K562 (cell line): ENCODE data around the gene ADAR. TPM values are rescaled to one million over a fixed set of nuclear protein-coding genes. Genes with fewer than 3 reads are reported as not detected.

Source experiments
- CBFA2T3 ChIP-seq: fragments of 450-650 bp; IDR thresholded peaks from 2 replicates; pipeline ENCODE4 v1.6.1; 2017
- EHMT2 ChIP-seq: fragments of 450-650 bp; IDR thresholded peaks from 2 replicates; pipeline ENCODE4 v1.6.1; 2018; ENCODE audit warnings: antibody characterized with exemption
- LCOR ChIP-seq: sonication (generic); formaldehyde crosslinking; IDR thresholded peaks from 2 replicates; pipeline ENCODE4 v1.8.0; 2022; ENCODE audit warnings: mild to moderate bottlenecking, missing genetic modification reagents
- NR2F6 ChIP-seq: fragments of 450-650 bp; formaldehyde crosslinking; IDR thresholded peaks from 2 replicates; pipeline ENCODE4 v1.4.0; 2020; ENCODE audit warnings: mild to moderate bottlenecking
- PML ChIP-seq: IDR thresholded peaks from 2 replicates; pipeline ENCODE4 v1.6.1; 2012; ENCODE audit warnings: low read length, inconsistent platforms
- SOX6 ChIP-seq: fragments of 450-650 bp; IDR thresholded peaks from 2 replicates; pipeline ENCODE4 v1.6.1; 2014; ENCODE audit warnings: mild to moderate bottlenecking
- ZNF23 ChIP-seq: fragments of 250-450 bp; sonication (Bioruptor Pico); IDR thresholded peaks from 2 replicates; pipeline ENCODE4 v1.4.0; 2020; ENCODE audit warnings: mild to moderate bottlenecking
- ZNF644 ChIP-seq: fragments of 200-800 bp; sonication (Bioruptor generic); IDR thresholded peaks from 2 replicates; pipeline ENCODE4 v1.6.1; 2016; ENCODE audit warnings: low read depth, missing genetic modification characterization, missing compliant biosample characterization
- ZSCAN32 ChIP-seq: fragments of 450-650 bp; formaldehyde crosslinking; IDR thresholded peaks from 2 replicates; pipeline ENCODE4 v1.4.0; 2020; ENCODE audit warnings: mild to moderate bottlenecking, moderate library complexity
- polyA plus RNA-seq, 8 experiments: library from polyadenylated mRNA; depleted of rRNA in 4 of 8; stranded (reverse) in 5 of 8; unstranded in 3 of 8; fragments of >200 nt; fragmentation: Nextera tagmentation in 2 of 8; fragmentation: Illumina TruSeq in 1 of 8; extraction: Ambion mirVana in 2 of 8; extraction: Trizol in 1 of 8; gene quantifications; 2 replicates each; pipeline versions ENCODE4 v1.2.1 to v1.2.3, GENCODE V29; 2011 to 2014; ENCODE audit warnings: inconsistent platforms in 1 of 8, missing spikeins in 1 of 8
- total RNA-seq, 7 experiments: library from RNA; depleted of rRNA in 6 of 7; stranded (reverse); fragments of >200 nt in 6 of 7; fragmentation: Illumina TruSeq in 2 of 7; extraction: Trizol in 2 of 7; gene quantifications; 2 replicates each; pipeline versions ENCODE4 v1.2.1 to v1.2.3, GENCODE V29; 2011 to 2021; ENCODE audit warnings: low replicate concordance in 1 of 7
- TF ChIP-seq, protein P1 (sequence below): sonication (generic); formaldehyde crosslinking; IDR thresholded peaks from 2 replicates; pipeline ENCODE4 v1.8.0; 2022; ENCODE audit warnings: mild to moderate bottlenecking, low read depth, missing genetic modification reagents
- TF ChIP-seq, protein P2 (sequence below): fragments of 200-400 bp; formaldehyde crosslinking; IDR thresholded peaks from 2 replicates; pipeline ENCODE4 v1.6.1; 2017; ENCODE audit warnings: mild to moderate bottlenecking, low read depth, low read length, moderate library complexity
- TF ChIP-seq, protein P3 (sequence below): sonication (generic); formaldehyde crosslinking; IDR thresholded peaks from 2 replicates; pipeline ENCODE4 v1.8.1; 2023; ENCODE audit warnings: mild to moderate bottlenecking, missing genetic modification reagents
- TF ChIP-seq, protein P4 (sequence below): IDR thresholded peaks from 3 replicates; pipeline ENCODE4 v1.6.1; 2011; ENCODE audit warnings: borderline replicate concordance, mild to moderate bottlenecking, moderate library complexity; ENCODE audit not compliant: insufficient read length; ENCODE audit errors: extremely low read depth
- TF ChIP-seq, protein P5 (sequence below): fragments of 250-450 bp; sonication (Bioruptor Pico); IDR thresholded peaks from 2 replicates; pipeline ENCODE4 v1.4.0; 2020
- TF ChIP-seq, protein P6 (sequence below), 2 experiments: fragments of 450-650 bp; IDR thresholded peaks; 2 replicates each; pipeline ENCODE4 v1.6.1; 2018; ENCODE audit warnings: mild to moderate bottlenecking in 2 of 2, low read depth in 1 of 2; ENCODE audit not compliant: partially characterized antibody in 2 of 2

ADAR gene
- total and polyA plus RNA-seq, 9 of the 15 experiments (the other 6 are each of a cell fraction or from before 2014, with no cell fraction given), result 30.1 to 123 (median 60.2) TPM

DNA sequence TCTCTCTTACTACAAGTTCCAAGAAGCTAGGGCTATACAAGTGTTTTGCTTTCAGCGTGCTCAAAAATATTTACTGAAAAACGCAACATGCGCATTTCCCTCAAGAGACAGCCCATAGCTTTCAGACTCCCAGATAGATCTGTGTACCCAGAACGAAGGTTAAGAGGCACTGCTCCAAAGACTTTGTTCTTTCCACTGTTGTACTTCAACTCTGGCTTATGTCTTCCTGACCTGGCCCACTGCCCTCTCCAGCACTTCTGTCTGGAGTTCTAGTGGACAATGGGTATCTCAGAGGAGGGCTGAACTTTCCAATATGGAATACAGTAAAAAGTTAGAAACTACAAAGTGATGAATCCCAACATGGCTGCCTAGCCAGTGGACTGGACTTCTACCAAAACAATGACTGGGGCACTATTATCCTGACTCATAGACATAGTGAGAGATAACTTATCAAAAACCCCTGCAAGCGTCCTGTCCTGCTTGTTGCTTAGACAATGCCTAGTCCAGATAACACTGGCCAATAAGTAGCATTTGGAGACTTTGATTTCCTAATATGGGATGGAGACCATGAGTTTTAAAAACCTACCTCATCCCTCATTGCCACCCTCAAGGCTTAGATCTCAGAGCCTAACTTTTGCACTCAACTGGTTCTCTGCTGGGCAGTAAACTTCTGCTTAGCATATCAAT, 8.8 kb upstream of the ADAR start (continued):
- TF ChIP-seq, protein P1, sequence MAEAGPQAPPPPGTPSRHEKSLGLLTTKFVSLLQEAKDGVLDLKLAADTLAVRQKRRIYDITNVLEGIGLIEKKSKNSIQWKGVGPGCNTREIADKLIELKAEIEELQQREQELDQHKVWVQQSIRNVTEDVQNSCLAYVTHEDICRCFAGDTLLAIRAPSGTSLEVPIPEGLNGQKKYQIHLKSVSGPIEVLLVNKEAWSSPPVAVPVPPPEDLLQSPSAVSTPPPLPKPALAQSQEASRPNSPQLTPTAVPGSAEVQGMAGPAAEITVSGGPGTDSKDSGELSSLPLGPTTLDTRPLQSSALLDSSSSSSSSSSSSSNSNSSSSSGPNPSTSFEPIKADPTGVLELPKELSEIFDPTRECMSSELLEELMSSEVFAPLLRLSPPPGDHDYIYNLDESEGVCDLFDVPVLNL (CRISPR knock-in tag), result no peak
- TF ChIP-seq CBFA2T3 (peak; percentile 70), SOX6 (peak; percentile 97), ZNF23 (CRISPR knock-in tag) (no peak), NR2F6 (no peak), ZNF644 (tag) (peak; percentile 64), EHMT2 (no peak), ZSCAN32 (CRISPR knock-in tag) (no peak), PML (no peak), LCOR (CRISPR knock-in tag) (no peak; the same call in 1 of the 2 replicates)
- TF ChIP-seq, protein P2, sequence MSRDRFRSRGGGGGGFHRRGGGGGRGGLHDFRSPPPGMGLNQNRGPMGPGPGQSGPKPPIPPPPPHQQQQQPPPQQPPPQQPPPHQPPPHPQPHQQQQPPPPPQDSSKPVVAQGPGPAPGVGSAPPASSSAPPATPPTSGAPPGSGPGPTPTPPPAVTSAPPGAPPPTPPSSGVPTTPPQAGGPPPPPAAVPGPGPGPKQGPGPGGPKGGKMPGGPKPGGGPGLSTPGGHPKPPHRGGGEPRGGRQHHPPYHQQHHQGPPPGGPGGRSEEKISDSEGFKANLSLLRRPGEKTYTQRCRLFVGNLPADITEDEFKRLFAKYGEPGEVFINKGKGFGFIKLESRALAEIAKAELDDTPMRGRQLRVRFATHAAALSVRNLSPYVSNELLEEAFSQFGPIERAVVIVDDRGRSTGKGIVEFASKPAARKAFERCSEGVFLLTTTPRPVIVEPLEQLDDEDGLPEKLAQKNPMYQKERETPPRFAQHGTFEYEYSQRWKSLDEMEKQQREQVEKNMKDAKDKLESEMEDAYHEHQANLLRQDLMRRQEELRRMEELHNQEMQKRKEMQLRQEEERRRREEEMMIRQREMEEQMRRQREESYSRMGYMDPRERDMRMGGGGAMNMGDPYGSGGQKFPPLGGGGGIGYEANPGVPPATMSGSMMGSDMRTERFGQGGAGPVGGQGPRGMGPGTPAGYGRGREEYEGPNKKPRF, result no peak
- TF ChIP-seq, protein P3, sequence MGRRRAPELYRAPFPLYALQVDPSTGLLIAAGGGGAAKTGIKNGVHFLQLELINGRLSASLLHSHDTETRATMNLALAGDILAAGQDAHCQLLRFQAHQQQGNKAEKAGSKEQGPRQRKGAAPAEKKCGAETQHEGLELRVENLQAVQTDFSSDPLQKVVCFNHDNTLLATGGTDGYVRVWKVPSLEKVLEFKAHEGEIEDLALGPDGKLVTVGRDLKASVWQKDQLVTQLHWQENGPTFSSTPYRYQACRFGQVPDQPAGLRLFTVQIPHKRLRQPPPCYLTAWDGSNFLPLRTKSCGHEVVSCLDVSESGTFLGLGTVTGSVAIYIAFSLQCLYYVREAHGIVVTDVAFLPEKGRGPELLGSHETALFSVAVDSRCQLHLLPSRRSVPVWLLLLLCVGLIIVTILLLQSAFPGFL (CRISPR knock-in tag), result no peak
- TF ChIP-seq, protein P4, sequence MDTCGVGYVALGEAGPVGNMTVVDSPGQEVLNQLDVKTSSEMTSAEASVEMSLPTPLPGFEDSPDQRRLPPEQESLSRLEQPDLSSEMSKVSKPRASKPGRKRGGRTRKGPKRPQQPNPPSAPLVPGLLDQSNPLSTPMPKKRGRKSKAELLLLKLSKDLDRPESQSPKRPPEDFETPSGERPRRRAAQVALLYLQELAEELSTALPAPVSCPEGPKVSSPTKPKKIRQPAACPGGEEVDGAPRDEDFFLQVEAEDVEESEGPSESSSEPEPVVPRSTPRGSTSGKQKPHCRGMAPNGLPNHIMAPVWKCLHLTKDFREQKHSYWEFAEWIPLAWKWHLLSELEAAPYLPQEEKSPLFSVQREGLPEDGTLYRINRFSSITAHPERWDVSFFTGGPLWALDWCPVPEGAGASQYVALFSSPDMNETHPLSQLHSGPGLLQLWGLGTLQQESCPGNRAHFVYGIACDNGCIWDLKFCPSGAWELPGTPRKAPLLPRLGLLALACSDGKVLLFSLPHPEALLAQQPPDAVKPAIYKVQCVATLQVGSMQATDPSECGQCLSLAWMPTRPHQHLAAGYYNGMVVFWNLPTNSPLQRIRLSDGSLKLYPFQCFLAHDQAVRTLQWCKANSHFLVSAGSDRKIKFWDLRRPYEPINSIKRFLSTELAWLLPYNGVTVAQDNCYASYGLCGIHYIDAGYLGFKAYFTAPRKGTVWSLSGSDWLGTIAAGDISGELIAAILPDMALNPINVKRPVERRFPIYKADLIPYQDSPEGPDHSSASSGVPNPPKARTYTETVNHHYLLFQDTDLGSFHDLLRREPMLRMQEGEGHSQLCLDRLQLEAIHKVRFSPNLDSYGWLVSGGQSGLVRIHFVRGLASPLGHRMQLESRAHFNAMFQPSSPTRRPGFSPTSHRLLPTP, result no peak
- TF ChIP-seq, protein P5, sequence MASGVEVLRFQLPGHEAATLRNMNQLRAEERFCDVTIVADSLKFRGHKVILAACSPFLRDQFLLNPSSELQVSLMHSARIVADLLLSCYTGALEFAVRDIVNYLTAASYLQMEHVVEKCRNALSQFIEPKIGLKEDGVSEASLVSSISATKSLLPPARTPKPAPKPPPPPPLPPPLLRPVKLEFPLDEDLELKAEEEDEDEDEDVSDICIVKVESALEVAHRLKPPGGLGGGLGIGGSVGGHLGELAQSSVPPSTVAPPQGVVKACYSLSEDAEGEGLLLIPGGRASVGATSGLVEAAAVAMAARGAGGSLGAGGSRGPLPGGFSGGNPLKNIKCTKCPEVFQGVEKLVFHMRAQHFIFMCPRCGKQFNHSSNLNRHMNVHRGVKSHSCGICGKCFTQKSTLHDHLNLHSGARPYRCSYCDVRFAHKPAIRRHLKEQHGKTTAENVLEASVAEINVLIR (CRISPR knock-in tag), result no peak
- TF ChIP-seq, protein P6, sequence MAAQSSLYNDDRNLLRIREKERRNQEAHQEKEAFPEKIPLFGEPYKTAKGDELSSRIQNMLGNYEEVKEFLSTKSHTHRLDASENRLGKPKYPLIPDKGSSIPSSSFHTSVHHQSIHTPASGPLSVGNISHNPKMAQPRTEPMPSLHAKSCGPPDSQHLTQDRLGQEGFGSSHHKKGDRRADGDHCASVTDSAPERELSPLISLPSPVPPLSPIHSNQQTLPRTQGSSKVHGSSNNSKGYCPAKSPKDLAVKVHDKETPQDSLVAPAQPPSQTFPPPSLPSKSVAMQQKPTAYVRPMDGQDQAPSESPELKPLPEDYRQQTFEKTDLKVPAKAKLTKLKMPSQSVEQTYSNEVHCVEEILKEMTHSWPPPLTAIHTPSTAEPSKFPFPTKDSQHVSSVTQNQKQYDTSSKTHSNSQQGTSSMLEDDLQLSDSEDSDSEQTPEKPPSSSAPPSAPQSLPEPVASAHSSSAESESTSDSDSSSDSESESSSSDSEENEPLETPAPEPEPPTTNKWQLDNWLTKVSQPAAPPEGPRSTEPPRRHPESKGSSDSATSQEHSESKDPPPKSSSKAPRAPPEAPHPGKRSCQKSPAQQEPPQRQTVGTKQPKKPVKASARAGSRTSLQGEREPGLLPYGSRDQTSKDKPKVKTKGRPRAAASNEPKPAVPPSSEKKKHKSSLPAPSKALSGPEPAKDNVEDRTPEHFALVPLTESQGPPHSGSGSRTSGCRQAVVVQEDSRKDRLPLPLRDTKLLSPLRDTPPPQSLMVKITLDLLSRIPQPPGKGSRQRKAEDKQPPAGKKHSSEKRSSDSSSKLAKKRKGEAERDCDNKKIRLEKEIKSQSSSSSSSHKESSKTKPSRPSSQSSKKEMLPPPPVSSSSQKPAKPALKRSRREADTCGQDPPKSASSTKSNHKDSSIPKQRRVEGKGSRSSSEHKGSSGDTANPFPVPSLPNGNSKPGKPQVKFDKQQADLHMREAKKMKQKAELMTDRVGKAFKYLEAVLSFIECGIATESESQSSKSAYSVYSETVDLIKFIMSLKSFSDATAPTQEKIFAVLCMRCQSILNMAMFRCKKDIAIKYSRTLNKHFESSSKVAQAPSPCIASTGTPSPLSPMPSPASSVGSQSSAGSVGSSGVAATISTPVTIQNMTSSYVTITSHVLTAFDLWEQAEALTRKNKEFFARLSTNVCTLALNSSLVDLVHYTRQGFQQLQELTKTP (IDR thresholded peaks at IDR 0.05; ENCODE audit: low read depth in 1 of 2, partially characterized antibody in 2 of 2), result no peak
